Bronchial epithelial cell (primary cell): Measurements from ENCODE around the gene ENC1. TPM values are rescaled to one million over a fixed set of nuclear protein-coding genes. Genes with fewer than 3 reads are reported as not detected.

Experiments used
- DNase-seq: peaks from one replicate; pipeline ENCODE4 v3.0.0-alpha.2; 2010; ENCODE audit warnings: low read depth
- FAIRE-seq: peaks from 2 replicates; lab custom pipeline; 2011; peaks lifted over from hg19 to GRCh38; lab: Jason Lieb, UNC
- H3K27me3 ChIP-seq: 2 replicates; pipeline ENCODE4 v1.5.1; 2011; ENCODE audit warnings: low read length; ENCODE audit not compliant: control insufficient read depth, insufficient read depth
- H3K36me3 ChIP-seq: 2 replicates; pipeline ENCODE4 v1.5.1; 2011; ENCODE audit warnings: low read length; ENCODE audit not compliant: control insufficient read depth, insufficient read depth
- H3K4me3 ChIP-seq: 2 replicates; pipeline ENCODE4 v1.5.1; 2011; ENCODE audit warnings: mild to moderate bottlenecking, low read depth, low read length, control low read depth
- CTCF ChIP-seq: IDR thresholded peaks from 2 replicates; pipeline ENCODE4 v1.5.1; 2011; ENCODE audit warnings: mild to moderate bottlenecking, moderate library complexity, low read length, control low read depth, inconsistent platforms; ENCODE audit not compliant: insufficient read depth, severe bottlenecking
- total RNA-seq: library from RNA; depleted of rRNA; stranded (reverse); fragments of >200 nt; gene quantifications from 2 replicates; pipeline ENCODE4 v1.2.1, GENCODE V29; 2014

Gene ENC1
- total RNA-seq, 1 donor from 2014 or later: 3.9 TPM

- Histone ChIP-seq H3K4me3 (no peak overlapping the region), H3K27me3 (no peaks in the 10 kb centered on the region), H3K36me3 (no peaks in the 10 kb centered on the region)
- DNase-seq (no peak), FAIRE-seq (no peak)
- no peak for TF ChIP-seq CTCF
These were observed 62.0 kb downstream of the ENC1 start for GRCh38 chr5:74578356-74579044.

Other genes with a start within 250 kb of the ENC1 start
- 220 and 264 TPM in 2 replicates for gene HEXB, start 44.5 kb upstream of the ENC1 start, total RNA-seq
- gene GFM2, start 126.4 kb upstream of the ENC1 start, total RNA-seq: 40.0 and 41.0 TPM in 2 replicates
- gene NSA2, start 126.5 kb upstream of the ENC1 start, total RNA-seq: 77.9 and 99.9 TPM in 2 replicates
- 12.1 and 21.5 TPM in 2 replicates for gene FAM169A, start 225.7 kb upstream of the ENC1 start, total RNA-seq